GM23248 (cell line): ENCODE data around the gene FRMD1.

Source experiments
- EZH2 ChIP-seq: fragments of 200-600 bp; sonication (generic); IDR thresholded peaks from 2 replicates; pipeline ENCODE4 v1.6.1; 2018; ENCODE audit warnings: antibody characterized with exemption, mild to moderate bottlenecking; ENCODE audit not compliant: insufficient read depth, poor library complexity, severe bottlenecking
- EZH2phosphoT487 ChIP-seq: fragments of 200-600 bp; sonication (generic); IDR thresholded peaks from 2 replicates; pipeline ENCODE4 v1.6.1; 2018; ENCODE audit warnings: antibody characterized with exemption, moderate library complexity, mild to moderate bottlenecking, low read depth; ENCODE audit not compliant: insufficient read depth

DNA sequence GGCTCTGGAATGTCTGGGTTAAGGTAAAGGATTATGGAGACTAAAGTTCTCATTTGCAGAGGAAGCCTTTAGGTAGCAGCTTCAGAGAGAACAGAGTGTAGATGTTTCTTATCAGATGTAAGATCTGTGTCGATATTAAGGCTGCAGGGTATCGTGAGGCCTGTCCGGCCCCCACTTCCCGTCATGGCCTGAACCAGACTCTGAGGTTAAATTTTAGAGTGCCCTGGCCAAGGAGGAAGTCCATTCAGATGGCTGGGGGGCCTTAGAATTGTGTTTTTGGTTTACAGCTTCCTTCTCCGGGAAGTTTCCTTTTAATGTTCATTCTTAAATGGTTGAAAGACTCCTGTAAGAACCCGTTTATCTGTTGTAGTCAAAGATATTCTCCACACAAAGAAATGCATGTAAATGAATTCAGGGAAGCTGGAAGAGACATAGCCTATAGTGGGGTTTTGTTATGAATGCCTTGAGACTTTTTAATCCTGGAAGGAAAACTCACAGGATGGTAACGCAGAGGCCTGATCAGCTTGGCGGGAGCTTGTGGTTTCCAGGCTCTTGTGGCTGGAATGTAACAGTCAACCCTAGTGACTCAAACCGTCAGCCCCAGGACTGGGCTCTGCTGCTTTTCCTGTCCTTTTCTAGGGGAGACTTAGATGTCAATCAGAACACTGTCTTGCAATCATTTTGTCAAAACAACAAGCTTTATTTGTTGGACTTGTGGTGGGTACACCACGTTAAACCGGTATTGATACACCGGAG, 46.8 kb downstream of the FRMD1 start:
- TF ChIP-seq EZH2 (no peak), EZH2phosphoT487 (no peak)
